ENCODE data around the gene PLD6.

GRCh38 chr17:17155568-17155967, 50.6 kb downstream of the PLD6 start:
- TF ChIP-seq CTCF (IDR thresholded peaks at IDR 0.05) (no peak), EZH2 (IDR thresholded peaks at IDR 0.05; ENCODE audit: borderline replicate concordance, insufficient read depth, low read depth, low read length, poor library complexity, severe bottlenecking) (no peak)
